GM21390 (cell line): ENCODE results near the gene TDP2.
"Not testable (repeated sequence)": the region's sequence is repeated elsewhere in the genome, so short reads cannot be mapped to it uniquely, and the experiment has no call there.

Source experiments
- ATAC-seq: cut with Tn5 transposase; IDR thresholded peaks from one replicate; pipeline ENCODE4 v1.9.1; 2021; ENCODE audit not compliant: unreplicated experiment

The TDP2 gene

DNA sequence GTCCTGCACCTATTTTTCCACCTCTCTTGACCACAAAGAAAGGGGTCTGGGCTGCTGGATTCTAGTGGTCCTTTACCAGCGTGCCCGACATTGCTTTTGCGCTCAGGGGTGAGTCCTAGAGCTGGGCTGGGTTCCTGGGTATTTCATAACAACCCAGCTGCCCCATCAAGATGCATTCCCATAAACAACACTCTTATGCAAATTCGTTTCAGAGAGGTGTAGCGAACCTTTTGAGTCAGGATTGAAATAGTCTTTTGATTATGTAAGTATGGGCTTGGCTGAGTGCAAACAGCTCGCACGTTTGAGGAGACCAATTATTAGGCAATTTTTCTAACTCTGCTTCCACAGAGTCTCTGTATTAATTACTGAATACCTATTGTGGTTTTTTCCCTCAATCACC is 13.9 kb upstream of the TDP2 start:
- ATAC-seq = no peak

DNA sequence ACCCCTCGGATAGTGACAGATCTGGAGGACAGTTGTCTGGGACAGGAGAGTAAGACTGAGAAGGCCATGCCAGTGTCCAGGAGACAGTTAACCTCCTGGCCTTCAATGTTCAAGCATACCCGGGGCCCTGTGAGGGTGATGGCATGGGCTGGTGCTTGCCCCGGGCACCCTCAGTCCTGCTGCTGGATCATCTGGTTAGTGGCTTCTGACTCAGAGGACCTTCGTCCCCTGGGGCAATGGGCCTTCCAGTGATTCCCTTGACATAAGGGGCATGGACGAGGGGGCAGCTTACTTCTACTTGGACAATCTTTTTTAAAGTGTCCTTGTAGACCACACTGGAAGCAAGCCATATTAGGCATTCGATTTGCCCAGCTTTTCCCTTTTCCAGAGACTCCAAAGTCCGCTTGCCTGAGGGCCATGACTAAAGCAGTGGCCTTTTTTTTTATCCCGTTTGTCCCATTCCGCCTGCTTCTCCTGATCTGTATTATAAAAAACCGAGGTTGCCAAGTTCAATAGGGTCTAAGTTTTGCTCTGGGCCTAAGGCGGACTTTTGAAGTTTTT is 12.2 kb upstream of the TDP2 start:
- ATAC-seq = not testable (repeated sequence)

DNA sequence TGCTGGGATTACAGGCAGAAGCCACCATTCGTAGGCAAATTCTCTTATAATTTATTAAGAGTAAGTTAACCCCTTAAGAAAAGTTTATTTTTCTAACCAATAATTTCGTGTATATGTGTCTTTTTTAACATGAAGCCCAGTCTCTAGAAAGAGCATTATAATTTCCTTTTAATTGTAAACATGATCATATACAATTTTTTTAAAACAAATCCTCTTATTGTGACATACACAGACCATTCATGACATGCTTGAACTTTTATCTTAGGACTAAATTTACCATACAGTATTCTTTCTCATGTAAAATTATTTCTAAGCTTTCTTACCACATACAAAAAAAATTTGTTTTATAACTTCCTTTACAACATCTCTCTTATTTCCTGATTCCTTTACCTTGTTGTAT is 6.9 kb upstream of the TDP2 start:
- ATAC-seq = no peak

DNA sequence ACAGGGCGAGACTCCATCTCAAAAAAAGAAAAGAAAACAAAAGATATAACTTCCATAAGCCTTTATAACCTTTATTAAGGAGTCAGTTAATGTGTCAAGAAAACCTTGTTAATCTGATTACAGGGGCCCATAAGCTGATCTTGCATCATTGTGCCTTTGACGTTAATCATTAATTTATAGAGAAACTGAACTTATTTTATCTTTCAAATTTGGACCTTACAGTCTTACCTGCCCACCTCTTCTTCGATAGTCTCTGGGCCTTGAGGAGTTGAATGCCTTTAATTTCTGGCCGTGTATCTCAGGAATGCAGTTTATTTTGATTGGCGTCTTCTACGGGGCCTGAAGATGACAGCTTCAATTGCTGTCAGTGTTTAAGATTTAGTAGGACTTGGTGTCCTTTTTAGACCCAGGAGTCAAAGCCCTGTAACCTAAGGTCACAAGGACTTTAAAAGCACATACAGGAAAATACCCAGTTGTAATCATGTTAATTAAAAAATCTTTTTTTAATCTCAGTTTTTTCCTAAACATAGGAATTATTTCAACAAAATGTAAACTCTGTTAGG is 6.0 kb upstream of the TDP2 start:
- no peak for ATAC-seq

DNA sequence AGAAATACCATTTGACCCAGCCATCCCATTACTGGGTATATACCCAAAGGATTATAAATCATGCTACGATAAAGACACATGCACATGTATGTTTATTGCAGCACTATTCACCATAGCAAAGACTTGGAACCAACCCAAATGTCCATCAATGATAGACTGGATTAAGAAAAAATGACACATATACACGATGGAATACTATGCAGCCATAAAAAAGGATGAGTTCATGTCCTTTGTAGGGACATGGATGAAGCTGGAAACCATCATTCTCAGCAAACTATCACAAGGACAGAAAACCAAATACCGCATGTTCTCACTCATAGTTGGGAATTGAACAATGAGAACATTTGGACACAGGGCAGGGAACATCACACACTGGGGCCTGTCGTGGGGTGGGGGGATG is 4.4 kb upstream of the TDP2 start:
- not testable (repeated sequence) for ATAC-seq

DNA sequence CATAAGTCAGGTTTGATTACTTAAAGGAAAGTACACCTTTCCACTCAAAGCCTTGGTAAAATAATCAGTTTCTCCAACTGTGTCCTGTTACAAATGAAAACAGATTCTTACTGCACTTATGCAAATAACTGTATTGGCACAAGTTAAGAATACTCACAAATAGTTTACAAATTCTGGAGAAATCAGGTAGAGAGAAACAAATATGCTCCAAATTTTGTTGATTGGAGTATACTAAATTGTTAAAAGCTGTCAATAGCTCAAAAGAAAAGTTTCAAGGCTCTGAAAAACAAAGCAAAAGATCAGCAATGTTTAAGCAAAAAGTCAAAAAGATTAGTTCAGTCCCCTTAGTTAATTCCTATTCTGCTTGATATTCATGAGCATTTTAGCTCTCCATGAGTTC is 3.8 kb upstream of the TDP2 start:
- ATAC-seq = not testable (repeated sequence)

DNA sequence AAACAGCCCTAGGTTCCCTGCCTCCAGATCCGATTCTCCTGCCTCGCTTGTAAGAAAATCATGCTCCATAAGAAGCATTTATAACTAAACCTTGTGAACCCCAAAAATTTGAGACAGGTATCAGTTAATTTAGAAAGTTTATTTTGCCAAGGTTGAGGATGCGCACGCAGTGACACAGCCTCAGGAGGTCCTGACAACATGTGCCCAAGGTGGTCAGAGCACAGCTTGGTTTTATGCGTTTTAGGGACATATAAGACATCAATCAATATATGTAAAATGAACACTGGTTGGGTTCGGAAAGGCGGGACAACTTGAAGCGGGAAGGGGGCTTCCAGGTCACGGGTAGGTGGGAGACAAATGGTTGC is 2.3 kb upstream of the TDP2 start:
- ATAC-seq = no peak

DNA sequence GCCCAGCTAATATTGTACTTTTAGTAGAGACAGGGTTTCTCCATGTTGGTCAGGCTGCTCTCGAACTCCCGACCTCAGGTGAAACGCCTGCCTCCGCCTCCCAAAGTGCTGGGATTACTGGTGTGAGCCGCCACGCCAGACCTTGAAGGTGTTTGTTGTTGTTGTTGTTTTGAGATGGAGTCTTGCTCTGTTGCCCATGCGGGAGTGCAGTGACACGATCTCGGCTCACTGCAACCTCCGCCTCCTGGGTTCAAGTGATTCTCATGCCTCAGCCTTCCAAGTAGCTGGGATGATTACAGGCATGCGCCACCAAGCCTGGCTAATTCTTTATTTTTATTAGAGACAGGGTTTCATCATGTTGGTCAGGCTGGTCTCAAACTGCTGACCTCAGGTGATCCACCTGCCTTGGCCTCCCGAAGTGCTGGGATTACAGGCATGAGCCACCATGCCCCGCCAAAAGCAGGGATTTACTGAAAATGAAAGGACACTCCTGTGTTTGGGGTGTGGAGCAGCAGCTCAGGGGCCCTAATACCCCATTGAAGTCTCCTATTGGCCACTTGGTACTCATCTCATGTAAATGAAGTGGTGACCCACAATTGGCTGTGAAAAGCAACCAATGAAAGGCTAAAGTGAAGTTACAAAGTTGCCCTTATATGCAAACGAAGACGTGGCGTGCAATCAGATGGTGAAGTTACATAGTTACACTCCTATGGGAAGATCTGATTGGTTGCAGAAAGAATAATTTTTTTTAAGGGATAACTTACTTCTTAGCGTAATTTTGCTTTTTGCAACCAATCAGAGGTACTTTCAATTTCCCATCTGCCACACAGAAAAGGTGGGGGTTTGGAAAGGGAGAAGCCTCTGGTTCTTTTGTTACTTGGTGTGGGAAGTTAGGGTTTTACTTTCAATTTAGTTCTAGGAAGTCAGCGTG is 1.6 kb upstream of the TDP2 start:
- not testable (repeated sequence) for ATAC-seq

DNA sequence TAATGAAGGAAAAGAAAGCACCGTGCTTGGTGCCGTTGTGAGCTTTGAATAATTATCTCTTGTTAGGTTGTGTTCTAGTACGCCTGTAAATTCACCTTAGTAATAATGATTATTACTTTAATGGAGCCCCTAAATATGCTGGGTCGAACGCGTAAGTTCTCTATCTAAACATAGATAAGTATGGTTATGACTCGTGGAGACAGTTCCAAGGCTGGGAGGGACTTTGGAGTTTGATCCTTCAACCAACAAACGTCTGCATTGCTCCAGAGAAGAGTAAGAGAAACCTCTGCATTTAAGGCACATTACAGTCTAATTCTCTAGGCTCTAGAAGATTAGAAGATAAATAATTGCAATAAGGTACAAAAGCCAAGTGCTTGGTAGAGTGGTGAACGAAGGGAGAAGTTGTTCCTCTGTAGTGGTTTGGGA is 692 bp upstream of the TDP2 start:
- ATAC-seq = no peak

DNA sequence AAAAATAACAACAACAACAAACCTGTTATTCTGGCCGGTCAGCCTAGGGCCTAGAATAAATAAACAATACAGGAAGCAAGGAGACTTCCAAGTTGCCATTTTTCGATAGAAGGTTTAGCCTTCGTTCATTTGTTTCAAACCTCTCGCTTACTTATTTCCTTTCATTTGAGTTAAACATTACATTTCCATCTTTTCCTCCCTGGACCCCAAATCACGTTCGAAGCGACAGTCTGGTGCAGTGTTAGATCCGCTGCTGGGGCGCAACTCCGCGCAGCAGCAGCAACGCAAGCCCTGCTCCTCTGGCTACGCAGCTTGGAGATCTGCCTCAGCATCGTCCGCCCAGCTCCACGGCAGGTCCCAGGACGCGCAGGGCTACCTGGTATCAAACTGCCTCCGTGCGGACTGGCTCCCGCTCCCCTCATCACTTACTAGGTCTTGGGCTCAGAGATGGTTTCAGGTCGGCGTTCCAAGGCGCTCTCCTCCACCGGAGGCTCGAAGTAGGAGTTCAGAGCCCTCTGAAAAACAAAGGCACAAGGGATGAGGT is 530 bp downstream of the TDP2 start:
- ATAC-seq = peak; percentile 42

DNA sequence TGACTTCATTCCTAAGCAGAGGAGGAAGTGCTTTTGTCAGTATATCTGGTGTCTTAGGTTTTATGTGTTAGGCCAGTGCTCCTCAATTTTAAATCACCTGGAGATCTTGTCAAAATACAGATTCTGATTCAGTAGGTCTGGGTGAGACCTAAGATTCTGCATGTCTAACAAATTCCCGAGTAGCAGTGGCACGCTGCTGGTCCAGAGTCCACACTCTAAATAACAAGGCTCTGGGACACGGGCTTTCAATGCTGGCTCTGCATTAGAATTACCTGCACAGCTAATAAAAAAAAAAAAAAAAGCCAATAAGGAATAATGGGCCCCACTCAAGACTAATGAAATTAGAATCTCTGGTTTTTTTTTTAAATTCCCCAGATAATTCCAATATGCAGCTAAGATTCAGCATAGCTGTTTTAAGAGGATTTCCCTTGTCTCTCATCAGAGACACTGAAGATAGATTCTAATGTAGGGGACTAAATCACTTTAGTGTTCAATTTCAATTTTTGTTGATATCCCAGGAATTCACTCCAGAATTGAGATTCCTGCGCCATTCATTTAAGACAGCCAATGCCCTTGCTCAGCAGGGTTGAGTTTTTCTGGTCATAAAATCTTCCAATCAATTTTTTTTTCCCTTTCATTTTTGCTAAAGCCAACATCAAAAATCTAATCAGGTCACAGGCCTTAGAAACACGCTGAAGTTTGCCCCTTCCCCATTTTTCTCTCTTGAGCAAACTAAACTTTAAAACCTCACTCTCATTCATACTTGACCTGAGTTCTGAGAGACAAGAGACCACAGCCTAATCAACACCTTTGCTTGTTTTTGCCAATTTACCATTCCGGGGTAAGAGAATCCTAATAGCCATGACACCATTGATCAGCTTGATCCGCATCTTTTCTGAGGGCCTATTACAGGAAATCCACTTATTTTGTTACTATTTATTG is 2.4 kb downstream of the TDP2 start:
- no peak for ATAC-seq

DNA sequence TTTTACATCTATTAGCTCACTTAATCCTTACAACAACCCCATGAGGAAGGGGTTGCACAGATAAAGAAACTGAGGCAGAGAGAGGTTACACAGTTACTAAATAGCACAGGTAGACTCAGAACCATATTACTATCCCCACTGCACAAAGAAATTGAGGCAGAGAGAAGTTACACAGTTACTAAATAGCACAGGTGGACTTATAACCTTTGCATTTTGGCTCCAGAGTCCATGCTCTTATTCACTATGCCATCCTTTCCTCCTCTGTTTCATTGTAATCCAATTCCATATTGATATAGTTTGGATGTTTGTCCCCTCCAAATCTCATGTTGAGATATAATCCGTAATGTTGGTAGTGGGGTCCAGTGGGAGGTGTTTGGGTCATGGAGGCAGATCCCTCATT is 3.5 kb downstream of the TDP2 start:
- ATAC-seq = no peak

DNA sequence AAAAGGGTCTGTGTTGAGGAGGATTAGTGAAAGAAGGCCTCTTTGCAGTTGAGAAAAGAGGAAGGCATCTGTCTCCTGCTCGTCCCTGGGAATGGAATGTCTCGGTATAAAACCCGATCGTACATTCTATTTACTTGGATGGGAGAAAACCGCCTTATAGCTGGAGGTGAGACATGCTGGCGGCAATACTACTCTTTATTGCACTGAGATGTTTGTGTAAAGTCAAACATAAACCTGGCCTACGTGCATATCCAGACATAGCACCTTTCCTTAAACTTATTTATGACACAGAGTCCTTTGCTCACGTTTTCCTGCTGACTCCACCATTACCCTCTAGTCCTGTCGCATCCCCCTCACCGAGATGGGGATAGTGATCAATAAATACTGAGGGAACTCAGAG is 4.5 kb downstream of the TDP2 start:
- no peak for ATAC-seq

DNA sequence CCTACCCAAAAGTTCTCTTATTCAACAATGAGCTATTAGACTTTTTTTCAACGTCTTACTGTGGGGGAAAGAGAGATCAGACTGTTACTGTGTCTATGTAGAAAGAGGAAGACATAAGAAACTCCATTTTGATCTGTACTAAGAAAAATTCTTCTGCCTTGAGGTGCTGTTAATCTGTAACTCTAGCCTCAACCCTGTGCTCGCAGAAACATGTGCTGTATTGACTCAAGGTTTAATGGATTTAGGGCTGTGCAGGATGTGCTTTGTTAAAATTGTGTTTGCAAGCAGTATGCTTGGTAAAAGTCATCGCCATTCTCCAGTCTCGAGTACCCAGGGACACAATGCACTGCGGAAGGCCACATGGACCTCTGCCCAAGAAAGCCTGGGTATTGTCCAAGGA is 4.9 kb downstream of the TDP2 start:
- not testable (repeated sequence) for ATAC-seq

DNA sequence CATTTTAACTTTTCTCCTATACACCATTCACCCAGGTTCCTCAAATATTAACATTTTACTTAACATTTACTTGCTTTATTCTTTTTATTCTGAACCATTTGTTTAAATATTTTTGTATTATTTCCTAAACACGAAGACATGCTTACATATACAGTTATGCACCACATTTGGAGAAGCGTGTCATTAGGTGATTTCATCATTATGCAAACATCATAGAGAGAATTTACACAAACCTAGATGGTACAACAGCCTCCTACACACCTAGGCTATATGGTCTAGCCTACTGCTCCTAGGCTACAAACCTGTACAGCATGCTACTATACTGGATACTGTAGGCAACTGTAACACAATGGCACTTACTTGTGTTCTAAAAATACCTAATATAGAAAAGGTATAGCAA is 6.6 kb downstream of the TDP2 start:
- no peak for ATAC-seq

DNA sequence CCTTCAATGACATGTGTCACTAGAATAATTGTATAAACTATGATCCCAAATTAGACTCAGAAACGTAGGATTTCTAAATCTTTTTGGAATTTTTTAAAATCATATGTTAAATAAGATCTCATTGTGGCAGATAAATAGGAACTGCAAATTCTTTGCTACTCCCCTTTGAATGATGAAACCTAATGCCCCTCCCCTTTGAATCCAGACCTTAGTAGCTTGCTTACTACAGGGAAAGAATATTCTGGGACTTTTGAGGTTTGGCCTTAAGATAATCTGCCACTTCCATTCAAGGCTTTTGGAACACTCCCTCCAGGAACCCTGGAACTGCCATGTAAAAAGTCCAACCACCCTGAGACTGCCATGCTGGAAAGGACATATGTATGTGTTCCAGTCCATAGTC is 7.1 kb downstream of the TDP2 start:
- ATAC-seq = no peak

DNA sequence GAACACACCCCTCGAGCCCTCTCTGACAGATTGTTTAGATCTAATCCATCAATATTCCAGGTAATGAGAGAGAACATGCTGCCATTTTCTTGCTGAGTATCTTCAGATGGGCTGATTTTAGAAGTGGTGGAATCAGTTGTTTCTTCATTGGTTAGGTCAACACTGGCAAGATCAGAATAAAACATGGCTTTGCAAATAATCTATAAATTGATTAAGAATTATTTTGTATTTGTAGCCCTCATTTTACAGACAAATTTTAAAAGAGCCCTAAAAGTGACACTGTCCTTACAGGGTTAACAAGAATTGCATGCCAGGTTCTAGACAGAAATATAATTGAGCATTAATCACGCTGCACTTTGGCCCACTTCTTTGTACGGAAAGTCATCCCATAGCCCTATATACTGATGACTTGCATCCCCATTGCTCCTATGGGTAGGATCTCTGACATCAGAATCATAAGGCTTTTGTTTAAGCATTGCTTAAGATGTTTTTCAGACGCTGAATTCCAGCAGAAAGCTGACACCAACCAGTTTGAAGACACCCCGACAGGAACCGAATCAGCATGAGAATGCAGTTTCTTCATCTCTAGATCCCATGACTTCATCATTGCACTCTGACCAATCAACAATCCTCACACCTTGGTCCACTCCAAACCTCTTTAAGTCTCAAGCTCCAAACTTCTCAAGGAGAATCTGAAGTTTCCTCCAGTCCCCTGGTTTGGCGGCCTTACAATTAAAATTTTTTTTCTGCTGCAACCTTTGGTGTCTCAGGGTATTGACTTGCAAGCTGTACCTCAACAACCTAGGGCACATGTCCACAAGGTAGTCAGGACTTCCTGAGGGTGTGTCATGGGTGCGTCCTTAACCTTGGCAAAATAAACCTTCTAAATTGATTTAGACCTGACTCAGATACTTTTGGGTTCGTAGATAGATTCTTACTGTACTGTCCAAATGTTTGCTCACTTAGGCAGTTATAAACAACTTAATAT is 7.8 kb downstream of the TDP2 start:
- ATAC-seq = no peak

DNA sequence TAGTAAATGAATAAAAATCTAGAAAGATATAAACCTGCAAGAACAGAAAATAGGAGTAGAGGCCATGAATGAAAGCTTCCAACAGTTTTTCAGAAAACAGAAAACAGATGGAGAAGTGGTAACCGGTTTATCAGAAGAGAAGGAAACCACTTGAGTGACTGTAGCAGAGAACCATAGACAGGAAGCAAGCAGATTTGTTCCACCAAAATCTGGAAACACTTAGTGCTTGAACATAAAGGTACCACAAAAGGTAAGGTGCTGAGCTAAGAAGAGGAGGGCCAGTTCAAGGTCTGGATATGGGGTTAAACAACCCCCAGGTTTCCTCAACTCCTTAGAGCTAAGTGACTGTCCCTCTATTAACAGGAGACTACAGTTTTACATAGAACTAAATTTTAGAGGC is 11.5 kb downstream of the TDP2 start:
- ATAC-seq = no peak

DNA sequence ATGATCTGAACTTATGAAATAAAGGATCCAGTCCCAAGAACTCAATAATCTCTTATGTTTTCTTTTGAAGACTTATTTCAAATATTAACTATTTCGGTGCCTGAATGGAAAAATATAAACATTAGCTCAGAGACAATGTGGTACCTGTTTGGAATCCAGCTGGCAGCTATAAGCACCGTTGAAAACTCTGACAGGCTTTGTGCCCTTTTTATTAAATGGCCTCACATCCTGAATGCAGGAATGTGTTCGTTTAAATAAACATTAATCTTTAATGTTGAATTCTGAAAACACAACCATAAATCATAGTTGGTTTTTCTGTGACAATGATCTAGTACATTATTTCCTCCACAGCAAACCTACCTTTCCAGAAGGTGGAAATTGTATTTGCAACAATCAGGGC is 16.3 kb downstream of the TDP2 start:
- ATAC-seq = no peak

DNA sequence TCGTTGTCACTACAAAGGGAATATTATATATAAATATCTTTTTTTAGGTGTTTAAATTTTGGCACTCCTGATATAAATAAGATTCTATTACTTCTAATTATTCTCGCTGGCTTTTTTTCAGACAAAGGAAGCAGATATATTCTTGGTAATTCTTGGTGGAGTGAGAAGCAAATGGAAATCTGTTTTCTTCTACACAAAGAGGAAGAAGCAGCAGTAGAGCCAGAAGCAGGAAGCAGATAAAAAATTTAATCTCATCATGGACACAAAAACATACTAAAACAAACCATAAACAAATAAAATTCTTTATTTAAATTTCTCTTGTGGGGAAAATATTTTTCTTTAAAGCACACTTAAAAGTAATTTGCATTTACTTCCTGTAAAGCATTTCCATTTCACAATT is 17.0 kb downstream of the TDP2 start:
- ATAC-seq = no peak
